ENCODE results near the gene BNIPL. TPM values are rescaled to one million over a fixed set of nuclear protein-coding genes. Genes with fewer than 3 reads are reported as not detected.

The BNIPL gene
- total RNA-seq, 2 experiments from 2014 or later, result 0.30 to 0.42 TPM

- Mint-ChIP-seq H3K4me1 (ENCODE audit: low read depth) (peaks cover 50% of the 10 kb centered on the region), H3K4me3 (no peak overlapping the region), H3K27me3 (no peaks in the 10 kb centered on the region), H3K27ac (peak overlapping the region; percentile 98), H3K36me3 (ENCODE audit: low read depth) (peaks cover 74% of the 10 kb centered on the region), H3K9me3 (no peaks in the 10 kb centered on the region)
- ATAC-seq (ENCODE audit: poor library complexity) (no peak), DNase-seq (no peak)
- Histone ChIP-seq H3K27ac (ENCODE audit: low read depth in 1 of 2, low read length in 2 of 2) (no peak overlapping the region), H3K27me3 (ENCODE audit: control insufficient read depth in 1 of 2, insufficient read depth in 2 of 2, low read length in 2 of 2) (no peaks in the 10 kb centered on the region), H3K36me3 (ENCODE audit: insufficient read depth, low read length) (peaks cover 60% of the 10 kb centered on the region), H3K4me1 (ENCODE audit: insufficient read depth, low read length) (peaks cover 66% of the 10 kb centered on the region), H3K4me3 (ENCODE audit: low read length) (no peak overlapping the region), H3K9me3 (ENCODE audit: control insufficient read depth in 1 of 2, insufficient read depth in 1 of 2, low read length in 2 of 2) (no peaks in the 10 kb centered on the region)
- CTCF ChIA-PET, result interaction anchor here (0.8 kb wide), 1 partner anchor 25 kb away, joined by 3 read pairs; no protein-coding TSS in a partner anchor
- POLR2A ChIA-PET, result interaction anchor here (1.2 to 1.7 kb wide), 2 partner anchors 17 to 25 kb away, joined by 3 read pairs; partner anchors contain the start of genes ANXA9 and CERS2
- TF ChIP-seq CTCF (IDR thresholded peaks at IDR 0.05), result no peak
- intact Hi-C loops (cut with DNase I, micrococcal nuclease), result loop anchor here in 1 of 2 experiments (2.0 to 5.0 kb wide), 3 partner anchors 21 to 538 kb away; no protein-coding TSS in a partner anchor
Measured at GRCh38 chr1:150999926-151000325, 36.5 kb upstream of the BNIPL start.

- H3K4me1 ChIP-seq (ENCODE audit: insufficient read depth, low read length), result peaks cover 71% of the 10 kb centered on the region
- intact Hi-C loops (cut with DNase I, micrococcal nuclease), result loop anchor here in 1 of 2 experiments (2.0 kb wide), 1 partner anchor 22 kb away; no protein-coding TSS in a partner anchor
- no peak overlapping the region for H3K27ac ChIP-seq (ENCODE audit: low read depth in 1 of 2, low read length in 2 of 2)
- no peaks in the 10 kb centered on the region for H3K9me3 Mint-ChIP-seq
- H3K4me3 Mint-ChIP-seq, result no peak overlapping the region
- ChIA-PET CTCF (interaction anchor here (0.8 kb wide), 1 partner anchor 24 kb away, joined by 3 read pairs; no protein-coding TSS in a partner anchor), POLR2A (interaction anchor here (1.0 to 1.7 kb wide), 2 partner anchors 25 to 436 kb away, joined by 3 read pairs; partner anchors contain the start of gene CERS2)
- H3K4me1 Mint-ChIP-seq (ENCODE audit: low read depth), result peaks cover 52% of the 10 kb centered on the region
- no peaks in the 10 kb centered on the region for H3K27me3 Mint-ChIP-seq
- no peak for TF ChIP-seq CTCF (IDR thresholded peaks at IDR 0.05)
- no peak for DNase-seq
- H3K36me3 ChIP-seq (ENCODE audit: insufficient read depth, low read length), result peaks cover 60% of the 10 kb centered on the region
- peak overlapping the region; percentile 98 for H3K27ac Mint-ChIP-seq
- no peak for ATAC-seq (ENCODE audit: poor library complexity)
- no peaks in the 10 kb centered on the region for H3K27me3 ChIP-seq (ENCODE audit: control insufficient read depth in 1 of 2, insufficient read depth in 2 of 2, low read length in 2 of 2)
- peaks cover 75% of the 10 kb centered on the region for H3K36me3 Mint-ChIP-seq (ENCODE audit: low read depth)
- H3K9me3 ChIP-seq (ENCODE audit: control insufficient read depth in 1 of 2, insufficient read depth in 1 of 2, low read length in 2 of 2), result no peaks in the 10 kb centered on the region
- H3K4me3 ChIP-seq (ENCODE audit: low read length), result no peak overlapping the region
Measured at GRCh38 chr1:151000408-151000807, 36.0 kb upstream of the BNIPL start.

GRCh38 chr1:151001602-151002001 is 34.8 kb upstream of the BNIPL start:
- H3K9me3 Mint-ChIP-seq, result no peaks in the 10 kb centered on the region
- intact Hi-C loops (cut with DNase I, micrococcal nuclease), result loop anchor here in 1 of 2 experiments (2.0 kb wide), 1 partner anchor 23 kb away; no protein-coding TSS in a partner anchor
- ATAC-seq (ENCODE audit: poor library complexity), result no peak
- H3K4me3 Mint-ChIP-seq, result peak overlapping the region; percentile 93
- CTCF ChIA-PET, result interaction anchor here (1.0 to 1.6 kb wide), 2 partner anchors 23 to 69 kb away, joined by 3 to 6 read pairs; partner anchors contain the start of gene GABPB2
- DNase-seq, result peak in 1 of 14 experiments; percentile 32
- POLR2A ChIA-PET, result interaction anchor here (0.6 to 1.4 kb wide), 3 partner anchors 39 to 155 kb away, joined by 3 to 4 read pairs (median 3); partner anchors contain the start of gene TNFAIP8L2
- H3K27me3 Mint-ChIP-seq, result no peaks in the 10 kb centered on the region
- no peaks in the 10 kb centered on the region for H3K27me3 ChIP-seq (ENCODE audit: control insufficient read depth in 1 of 2, insufficient read depth in 2 of 2, low read length in 2 of 2)
- H3K4me3 ChIP-seq (ENCODE audit: low read length), result no peak overlapping the region
- peaks cover 78% of the 10 kb centered on the region for H3K36me3 Mint-ChIP-seq (ENCODE audit: low read depth)
- H3K27ac Mint-ChIP-seq, result peak overlapping the region; percentile 98
- no peaks in the 10 kb centered on the region for H3K9me3 ChIP-seq (ENCODE audit: control insufficient read depth in 1 of 2, insufficient read depth in 1 of 2, low read length in 2 of 2)
- peaks cover 59% of the 10 kb centered on the region for H3K4me1 Mint-ChIP-seq (ENCODE audit: low read depth)
- peaks cover 72% of the 10 kb centered on the region for H3K4me1 ChIP-seq (ENCODE audit: insufficient read depth, low read length)
- peaks cover 59% of the 10 kb centered on the region for H3K36me3 ChIP-seq (ENCODE audit: insufficient read depth, low read length)
- no peak for TF ChIP-seq CTCF (IDR thresholded peaks at IDR 0.05)
- H3K27ac ChIP-seq (ENCODE audit: low read depth in 1 of 2, low read length in 2 of 2), result no peak overlapping the region

Measured in CD4-positive, alpha-beta T cell (primary cell).